ENCODE measurements around the gene FA2H. TPM values are rescaled to one million over a fixed set of nuclear protein-coding genes. Genes with fewer than 3 reads are reported as not detected.

FA2H gene
- total and polyA plus RNA-seq, 2 of the 13 experiments (the other 11 are each of a cell fraction or from before 2014, with no cell fraction given): 0.20 TPM; not detected in 1

DNA sequence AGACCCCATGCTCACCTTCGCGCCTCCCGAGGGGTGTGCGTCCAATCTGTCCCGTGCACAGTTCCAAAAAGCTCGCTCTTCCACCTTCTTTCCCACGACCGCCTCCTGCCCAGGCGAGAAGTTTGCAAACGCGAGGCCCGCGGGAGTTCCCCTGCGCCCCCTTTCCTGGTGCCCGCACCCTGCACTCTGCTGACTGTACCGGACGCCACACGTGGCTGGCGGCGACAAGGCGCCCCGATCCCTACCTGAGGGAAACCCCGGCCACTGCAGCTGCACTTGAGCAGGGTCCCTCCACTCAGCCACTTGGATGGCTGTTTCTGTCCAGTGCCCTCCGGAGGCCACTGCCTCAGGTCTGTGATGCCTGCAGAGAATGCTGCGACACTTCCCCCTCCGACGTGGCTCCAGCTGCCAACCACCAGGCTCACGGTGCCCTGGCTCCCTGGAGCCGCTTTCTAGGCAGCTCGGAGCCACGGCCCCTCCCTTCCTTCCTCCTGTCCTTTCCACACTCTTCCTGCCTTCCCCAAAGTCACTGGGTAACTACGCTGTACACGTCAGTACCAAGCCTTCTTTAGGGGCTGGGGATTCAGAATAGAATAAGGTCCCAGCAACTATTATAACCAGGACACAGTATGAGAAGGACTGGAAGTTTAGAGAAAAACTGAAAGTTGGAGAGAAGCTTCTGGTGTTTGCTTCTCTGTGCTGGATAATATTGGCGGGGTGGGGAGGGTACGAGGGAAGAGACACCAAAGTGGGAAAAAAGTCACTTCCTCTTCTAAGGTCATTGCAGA is 74.0 kb downstream of the FA2H start, which contains the start of gene MLKL (continued):
- TF ChIP-seq, protein P1, sequence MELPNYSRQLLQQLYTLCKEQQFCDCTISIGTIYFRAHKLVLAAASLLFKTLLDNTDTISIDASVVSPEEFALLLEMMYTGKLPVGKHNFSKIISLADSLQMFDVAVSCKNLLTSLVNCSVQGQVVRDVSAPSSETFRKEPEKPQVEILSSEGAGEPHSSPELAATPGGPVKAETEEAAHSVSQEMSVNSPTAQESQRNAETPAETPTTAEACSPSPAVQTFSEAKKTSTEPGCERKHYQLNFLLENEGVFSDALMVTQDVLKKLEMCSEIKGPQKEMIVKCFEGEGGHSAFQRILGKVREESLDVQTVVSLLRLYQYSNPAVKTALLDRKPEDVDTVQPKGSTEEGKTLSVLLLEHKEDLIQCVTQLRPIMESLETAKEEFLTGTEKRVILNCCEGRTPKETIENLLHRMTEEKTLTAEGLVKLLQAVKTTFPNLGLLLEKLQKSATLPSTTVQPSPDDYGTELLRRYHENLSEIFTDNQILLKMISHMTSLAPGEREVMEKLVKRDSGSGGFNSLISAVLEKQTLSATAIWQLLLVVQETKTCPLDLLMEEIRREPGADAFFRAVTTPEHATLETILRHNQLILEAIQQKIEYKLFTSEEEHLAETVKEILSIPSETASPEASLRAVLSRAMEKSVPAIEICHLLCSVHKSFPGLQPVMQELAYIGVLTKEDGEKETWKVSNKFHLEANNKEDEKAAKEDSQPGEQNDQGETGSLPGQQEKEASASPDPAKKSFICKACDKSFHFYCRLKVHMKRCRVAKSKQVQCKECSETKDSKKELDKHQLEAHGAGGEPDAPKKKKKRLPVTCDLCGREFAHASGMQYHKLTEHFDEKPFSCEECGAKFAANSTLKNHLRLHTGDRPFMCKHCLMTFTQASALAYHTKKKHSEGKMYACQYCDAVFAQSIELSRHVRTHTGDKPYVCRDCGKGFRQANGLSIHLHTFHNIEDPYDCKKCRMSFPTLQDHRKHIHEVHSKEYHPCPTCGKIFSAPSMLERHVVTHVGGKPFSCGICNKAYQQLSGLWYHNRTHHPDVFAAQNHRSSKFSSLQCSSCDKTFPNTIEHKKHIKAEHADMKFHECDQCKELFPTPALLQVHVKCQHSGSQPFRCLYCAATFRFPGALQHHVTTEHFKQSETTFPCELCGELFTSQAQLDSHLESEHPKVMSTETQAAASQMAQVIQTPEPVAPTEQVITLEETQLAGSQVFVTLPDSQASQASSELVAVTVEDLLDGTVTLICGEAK (IDR thresholded peaks at IDR 0.05): no peak
- TF ChIP-seq, protein P1 (CRISPR knock-in tag; IDR thresholded peaks at IDR 0.05): peak; percentile 62; the same call in 1 of the 2 replicates
- TF ChIP-seq SNRNP70 (IDR thresholded peaks at IDR 0.05; ENCODE audit: low read depth, low read length): no peak
- 0 out of 2 replicates have a peak, but pooled peaks have one; percentile 63 for TF ChIP-seq SP140L (CRISPR knock-in tag; IDR thresholded peaks at IDR 0.05; ENCODE audit: borderline replicate concordance)
- no peak for TF ChIP-seq NBN (conservative IDR thresholded peaks at IDR 0.05)
- TF ChIP-seq, protein P2, sequence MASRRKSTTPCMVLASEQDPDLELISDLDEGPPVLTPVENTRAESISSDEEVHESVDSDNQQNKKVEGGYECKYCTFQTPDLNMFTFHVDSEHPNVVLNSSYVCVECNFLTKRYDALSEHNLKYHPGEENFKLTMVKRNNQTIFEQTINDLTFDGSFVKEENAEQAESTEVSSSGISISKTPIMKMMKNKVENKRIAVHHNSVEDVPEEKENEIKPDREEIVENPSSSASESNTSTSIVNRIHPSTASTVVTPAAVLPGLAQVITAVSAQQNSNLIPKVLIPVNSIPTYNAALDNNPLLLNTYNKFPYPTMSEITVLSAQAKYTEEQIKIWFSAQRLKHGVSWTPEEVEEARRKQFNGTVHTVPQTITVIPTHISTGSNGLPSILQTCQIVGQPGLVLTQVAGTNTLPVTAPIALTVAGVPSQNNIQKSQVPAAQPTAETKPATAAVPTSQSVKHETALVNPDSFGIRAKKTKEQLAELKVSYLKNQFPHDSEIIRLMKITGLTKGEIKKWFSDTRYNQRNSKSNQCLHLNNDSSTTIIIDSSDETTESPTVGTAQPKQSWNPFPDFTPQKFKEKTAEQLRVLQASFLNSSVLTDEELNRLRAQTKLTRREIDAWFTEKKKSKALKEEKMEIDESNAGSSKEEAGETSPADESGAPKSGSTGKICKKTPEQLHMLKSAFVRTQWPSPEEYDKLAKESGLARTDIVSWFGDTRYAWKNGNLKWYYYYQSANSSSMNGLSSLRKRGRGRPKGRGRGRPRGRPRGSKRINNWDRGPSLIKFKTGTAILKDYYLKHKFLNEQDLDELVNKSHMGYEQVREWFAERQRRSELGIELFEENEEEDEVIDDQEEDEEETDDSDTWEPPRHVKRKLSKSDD (CRISPR knock-in tag; IDR thresholded peaks at IDR 0.05; ENCODE audit: low read depth): peak; percentile 42; the same call in 1 of the 2 replicates
- TF ChIP-seq, protein P3, sequence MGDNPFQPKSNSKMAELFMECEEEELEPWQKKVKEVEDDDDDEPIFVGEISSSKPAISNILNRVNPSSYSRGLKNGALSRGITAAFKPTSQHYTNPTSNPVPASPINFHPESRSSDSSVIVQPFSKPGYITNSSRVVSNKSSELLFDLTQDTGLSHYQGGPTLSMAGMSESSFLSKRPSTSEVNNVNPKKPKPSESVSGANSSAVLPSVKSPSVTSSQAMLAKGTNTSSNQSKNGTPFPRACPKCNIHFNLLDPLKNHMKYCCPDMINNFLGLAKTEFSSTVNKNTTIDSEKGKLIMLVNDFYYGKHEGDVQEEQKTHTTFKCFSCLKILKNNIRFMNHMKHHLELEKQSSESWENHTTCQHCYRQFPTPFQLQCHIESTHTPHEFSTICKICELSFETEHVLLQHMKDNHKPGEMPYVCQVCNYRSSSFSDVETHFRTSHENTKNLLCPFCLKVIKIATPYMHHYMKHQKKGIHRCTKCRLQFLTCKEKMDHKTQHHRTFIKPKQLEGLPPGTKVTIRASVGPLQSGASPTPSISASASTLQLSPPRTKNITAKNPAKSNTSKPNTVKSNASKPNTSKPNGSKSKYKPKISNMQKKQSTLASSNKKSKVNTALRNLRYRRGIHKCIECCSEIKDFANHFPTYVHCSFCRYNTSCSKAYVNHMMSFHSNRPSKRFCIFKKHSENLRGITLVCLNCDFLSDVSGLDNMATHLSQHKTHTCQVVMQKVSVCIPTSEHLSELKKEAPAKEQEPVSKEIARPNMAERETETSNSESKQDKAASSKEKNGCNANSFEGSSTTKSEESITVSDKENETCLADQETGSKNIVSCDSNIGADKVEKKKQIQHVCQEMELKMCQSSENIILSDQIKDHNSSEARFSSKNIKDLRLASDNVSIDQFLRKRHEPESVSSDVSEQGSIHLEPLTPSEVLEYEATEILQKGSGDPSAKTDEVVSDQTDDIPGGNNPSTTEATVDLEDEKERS (CRISPR knock-in tag; IDR thresholded peaks at IDR 0.05): peak; percentile 82; the same call in 1 of the 2 replicates
- no peak for TF ChIP-seq FOXJ3 (CRISPR knock-in tag; IDR thresholded peaks at IDR 0.05; ENCODE audit: borderline replicate concordance)
- peak; percentile 47 for TF ChIP-seq HOXA3 (CRISPR knock-in tag; IDR thresholded peaks at IDR 0.05)
- TF ChIP-seq, protein P4, sequence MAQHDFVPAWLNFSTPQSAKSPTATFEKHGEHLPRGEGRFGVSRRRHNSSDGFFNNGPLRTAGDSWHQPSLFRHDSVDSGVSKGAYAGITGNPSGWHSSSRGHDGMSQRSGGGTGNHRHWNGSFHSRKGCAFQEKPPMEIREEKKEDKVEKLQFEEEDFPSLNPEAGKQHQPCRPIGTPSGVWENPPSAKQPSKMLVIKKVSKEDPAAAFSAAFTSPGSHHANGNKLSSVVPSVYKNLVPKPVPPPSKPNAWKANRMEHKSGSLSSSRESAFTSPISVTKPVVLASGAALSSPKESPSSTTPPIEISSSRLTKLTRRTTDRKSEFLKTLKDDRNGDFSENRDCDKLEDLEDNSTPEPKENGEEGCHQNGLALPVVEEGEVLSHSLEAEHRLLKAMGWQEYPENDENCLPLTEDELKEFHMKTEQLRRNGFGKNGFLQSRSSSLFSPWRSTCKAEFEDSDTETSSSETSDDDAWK (CRISPR knock-in tag; IDR thresholded peaks at IDR 0.05): no peak
- peak; percentile 36; the same call in 1 of the 2 replicates for TF ChIP-seq ETV5 (CRISPR knock-in tag; IDR thresholded peaks at IDR 0.05; ENCODE audit: borderline replicate concordance)
